ENCODE results near the gene GRIA4. TPM values are rescaled to one million over a fixed set of nuclear protein-coding genes. Genes with fewer than 3 reads are reported as not detected.

The GRIA4 gene
- total and polyA plus RNA-seq, 2 donors (not counting 1 experiment from before 2014, with no cell fraction given) = not detected

- H2AFZ ChIP-seq (ENCODE audit: insufficient read depth, low read depth, low read length, poor library complexity, severe bottlenecking) = no peak overlapping the region
- no peak for TF ChIP-seq EZH2 (IDR thresholded peaks at IDR 0.05; ENCODE audit: borderline replicate concordance, insufficient read depth, low read depth, low read length, poor library complexity, severe bottlenecking)
- ChIA-PET CTCF (interaction anchor here (0.6 to 2.7 kb wide), 6 partner anchors 12 to 1255 kb away, joined by 3 to 14 read pairs (median 3); no protein-coding TSS in a partner anchor), POLR2A (no interaction called here)
- Mint-ChIP-seq H3K27ac (no peak overlapping the region), H3K4me3 (no peak overlapping the region), H3K4me1 (no peaks in the 10 kb centered on the region), H3K27me3 (peaks cover 5% of the 10 kb centered on the region), H3K9me3 (ENCODE audit: insufficient read depth) (no peaks in the 10 kb centered on the region)
- H3K4me3 ChIP-seq (ENCODE audit: control extremely low read depth in 1 of 5, extremely low read depth in 1 of 5, insufficient read depth in 1 of 5, low read depth in 2 of 5, low read length in 4 of 5) = no peak overlapping the region
- no peak for ATAC-seq (ENCODE audit: low read depth)
- no peak for DNase-seq
- intact Hi-C loops (cut with micrococcal nuclease) = no loop called here
- no peaks in the 10 kb centered on the region for H3K36me3 ChIP-seq (replicated peaks in 1 of 2; ENCODE audit: control extremely low read depth in 1 of 2, control insufficient read depth in 1 of 2, extremely low read depth in 1 of 2, insufficient read depth in 2 of 2, low read length in 1 of 2)
- no peaks in the 10 kb centered on the region for H3K4me1 ChIP-seq (ENCODE audit: control insufficient read depth in 2 of 2, insufficient read depth in 2 of 2, low read length in 2 of 2)
- H3K27ac ChIP-seq (ENCODE audit: low read length in 2 of 2) = no peak overlapping the region
- no peaks in the 10 kb centered on the region for H4K20me1 ChIP-seq (ENCODE audit: control insufficient read depth, insufficient read depth, low read length, poor library complexity, severe bottlenecking)
- H3K9ac ChIP-seq (ENCODE audit: low read length) = no peak overlapping the region
- no peaks in the 10 kb centered on the region for H3K9me3 ChIP-seq (ENCODE audit: control extremely low read depth in 1 of 3, control insufficient read depth in 2 of 3, insufficient read depth in 1 of 3, low read length in 2 of 3)
- no peak overlapping the region for H3K4me2 ChIP-seq (replicated peaks; ENCODE audit: low read depth, low read length, poor library complexity, severe bottlenecking)
- H3K79me2 ChIP-seq (ENCODE audit: control insufficient read depth, insufficient read depth, low read length) = no peaks in the 10 kb centered on the region
- no peaks in the 10 kb centered on the region for H3K27me3 ChIP-seq (replicated peaks in 1 of 4; ENCODE audit: control extremely low read depth in 1 of 4, control insufficient read depth in 3 of 4, insufficient read depth in 4 of 4, low read length in 3 of 4)
- 17% methylated on average over 1 of the region's 3 CpGs for WGBS (ENCODE audit: insufficient coverage)
Observed at GRCh38 chr11:105863523-105863922, 253.7 kb downstream of the GRIA4 start.

GRCh38 chr11:105867742-105868141, 257.9 kb downstream of the GRIA4 start:
- H3K9me3 ChIP-seq (ENCODE audit: control extremely low read depth in 1 of 3, control insufficient read depth in 2 of 3, insufficient read depth in 1 of 3, low read length in 2 of 3) = no peaks in the 10 kb centered on the region
- H3K79me2 ChIP-seq (ENCODE audit: control insufficient read depth, insufficient read depth, low read length) = no peaks in the 10 kb centered on the region
- Mint-ChIP-seq H3K27ac (no peak overlapping the region), H3K27me3 (peaks cover 5% of the 10 kb centered on the region), H3K4me3 (no peak overlapping the region), H3K4me1 (no peaks in the 10 kb centered on the region), H3K9me3 (ENCODE audit: insufficient read depth) (no peaks in the 10 kb centered on the region)
- no peaks in the 10 kb centered on the region for H4K20me1 ChIP-seq (ENCODE audit: control insufficient read depth, insufficient read depth, low read length, poor library complexity, severe bottlenecking)
- no peak overlapping the region for H3K4me2 ChIP-seq (replicated peaks; ENCODE audit: low read depth, low read length, poor library complexity, severe bottlenecking)
- ChIA-PET CTCF (interaction anchor here (0.6 kb wide), 1 partner anchor 73 kb away, joined by 6 read pairs; no protein-coding TSS in a partner anchor), POLR2A (no interaction called here)
- WGBS (ENCODE audit: insufficient coverage) = no CpG with 5 or more reads among the region's 2 CpGs
- no peaks in the 10 kb centered on the region for H3K4me1 ChIP-seq (ENCODE audit: control insufficient read depth in 2 of 2, insufficient read depth in 2 of 2, low read length in 2 of 2)
- H3K27me3 ChIP-seq (replicated peaks in 1 of 4; ENCODE audit: control extremely low read depth in 1 of 4, control insufficient read depth in 3 of 4, insufficient read depth in 4 of 4, low read length in 3 of 4) = no peaks in the 10 kb centered on the region
- no peak for ATAC-seq (ENCODE audit: low read depth)
- H2AFZ ChIP-seq (ENCODE audit: insufficient read depth, low read depth, low read length, poor library complexity, severe bottlenecking) = no peak overlapping the region
- no peaks in the 10 kb centered on the region for H3K36me3 ChIP-seq (replicated peaks in 1 of 2; ENCODE audit: control extremely low read depth in 1 of 2, control insufficient read depth in 1 of 2, extremely low read depth in 1 of 2, insufficient read depth in 2 of 2, low read length in 1 of 2)
- H3K27ac ChIP-seq (ENCODE audit: low read length in 2 of 2) = no peak overlapping the region
- H3K9ac ChIP-seq (ENCODE audit: low read length) = no peak overlapping the region
- intact Hi-C loops (cut with micrococcal nuclease) = no loop called here
- DNase-seq = no peak
- no peak overlapping the region for H3K4me3 ChIP-seq (ENCODE audit: control extremely low read depth in 1 of 5, extremely low read depth in 1 of 5, insufficient read depth in 1 of 5, low read depth in 2 of 5, low read length in 4 of 5)
- TF ChIP-seq CTCF (IDR thresholded peaks at IDR 0.05) (no peak), EZH2 (IDR thresholded peaks at IDR 0.05; ENCODE audit: borderline replicate concordance, insufficient read depth, low read depth, low read length, poor library complexity, severe bottlenecking) (no peak)

Measured in B cell (primary cell).